WTC11 (cell line): Measurements from ENCODE around the gene PACSIN1. TPM values are rescaled to one million over a fixed set of nuclear protein-coding genes. Genes with fewer than 3 reads are reported as not detected.

Experiments
- ATAC-seq: fragments of 200-7000 bp; cut with Tn5 transposase; 2 replicates; pipeline ENCODE4 v1.10.0; 2021; ENCODE audit warnings: mild to moderate bottlenecking, moderate library complexity
- CTCF ChIA-PET: fragments of 300-600 bp; sonication (Branson Sonifier 250); formaldehyde crosslinking; loops from one replicate; lab custom pipeline; 2021; ENCODE audit warnings: antibody characterized with exemption; lab: Charles Lee
- POLR2A ChIA-PET: fragments of 350-600 bp; sonication (Branson Sonifier 250); formaldehyde crosslinking; loops from one replicate; lab custom pipeline; 2021; ENCODE audit warnings: antibody characterized with exemption; lab: Charles Lee
- DNase-seq: peaks from one replicate; pipeline ENCODE4 v3.0.0; 2021; ENCODE audit warnings: low spot score
- H3K27ac Mint-ChIP-seq: 2 replicates; pipeline ENCODE4 v1.8.0; 2021; ENCODE audit warnings: mixed read lengths
- H3K27me3 Mint-ChIP-seq: 2 replicates; pipeline ENCODE4 v1.8.0; 2021; ENCODE audit warnings: low read depth, mild to moderate bottlenecking, moderate library complexity, mixed read lengths
- H3K36me3 Mint-ChIP-seq: 2 replicates; pipeline ENCODE4 v1.8.0; 2021; ENCODE audit warnings: mixed read lengths
- H3K4me1 Mint-ChIP-seq: 2 replicates; pipeline ENCODE4 v1.8.0; 2022; ENCODE audit warnings: mixed read lengths
- H3K4me3 Mint-ChIP-seq: 2 replicates; pipeline ENCODE4 v1.8.0; 2021; ENCODE audit warnings: mild to moderate bottlenecking, moderate library complexity, mixed read lengths
- H3K9me3 Mint-ChIP-seq: 2 replicates; pipeline ENCODE4 v1.8.0; 2021; ENCODE audit warnings: mixed read lengths
- AFF4 ChIP-seq: sonication (generic); formaldehyde crosslinking; IDR thresholded peaks from 2 replicates; pipeline ENCODE4 v1.8.1; 2023; ENCODE audit warnings: mild to moderate bottlenecking, missing genetic modification reagents, borderline replicate concordance
- E2F1 ChIP-seq: sonication (generic); formaldehyde crosslinking; IDR thresholded peaks from 2 replicates; pipeline ENCODE4 v1.8.0; 2022; ENCODE audit warnings: mild to moderate bottlenecking, missing genetic modification reagents
- EMX1 ChIP-seq: fragments of 250-450 bp; sonication (Bioruptor Pico); IDR thresholded peaks from 2 replicates; pipeline ENCODE4 v1.8.0; 2021; ENCODE audit warnings: mild to moderate bottlenecking
- ESRRA ChIP-seq: sonication (generic); formaldehyde crosslinking; IDR thresholded peaks from 2 replicates; pipeline ENCODE4 v1.8.1; 2022; ENCODE audit warnings: mild to moderate bottlenecking, missing genetic modification reagents, borderline replicate concordance
- FOXP1 ChIP-seq: sonication (generic); formaldehyde crosslinking; IDR thresholded peaks from 2 replicates; pipeline ENCODE4 v1.8.0; 2022; ENCODE audit warnings: missing genetic modification reagents, mild to moderate bottlenecking, moderate library complexity, borderline replicate concordance
- GRHL2 ChIP-seq: fragments of 250-450 bp; sonication (Bioruptor Pico); IDR thresholded peaks from 2 replicates; pipeline ENCODE4 v1.8.0; 2022; ENCODE audit warnings: mild to moderate bottlenecking, moderate library complexity; ENCODE audit not compliant: insufficient replicate concordance, severe bottlenecking
- IRF2 ChIP-seq: sonication (generic); formaldehyde crosslinking; IDR thresholded peaks from 2 replicates; pipeline ENCODE4 v1.8.0; 2022; ENCODE audit warnings: low read depth, missing genetic modification reagents, borderline replicate concordance
- JAZF1 ChIP-seq: fragments of 250-450 bp; sonication (Bioruptor Pico); IDR thresholded peaks from 2 replicates; pipeline ENCODE4 v1.9.0; 2021; ENCODE audit warnings: moderate library complexity, mild to moderate bottlenecking, inconsistent platforms
- MLX ChIP-seq: sonication (generic); formaldehyde crosslinking; IDR thresholded peaks from 2 replicates; pipeline ENCODE4 v1.8.1; 2023; ENCODE audit warnings: mild to moderate bottlenecking, missing genetic modification reagents, moderate library complexity
- NFATC4 ChIP-seq: fragments of 250-450 bp; sonication (Bioruptor Pico); IDR thresholded peaks from 2 replicates; pipeline ENCODE4 v1.9.0; 2021; ENCODE audit warnings: mild to moderate bottlenecking
- OVOL2 ChIP-seq: fragments of 250-450 bp; sonication (Bioruptor Pico); IDR thresholded peaks from 2 replicates; pipeline ENCODE4 v1.9.0; 2021; ENCODE audit warnings: mild to moderate bottlenecking, borderline replicate concordance
- RELA ChIP-seq: sonication (generic); formaldehyde crosslinking; IDR thresholded peaks from 2 replicates; pipeline ENCODE4 v1.8.1; 2022; ENCODE audit warnings: missing genetic modification reagents, mild to moderate bottlenecking, borderline replicate concordance
- SMAD4 ChIP-seq: sonication (generic); formaldehyde crosslinking; IDR thresholded peaks from 2 replicates; pipeline ENCODE4 v1.8.0; 2022; ENCODE audit warnings: mild to moderate bottlenecking, missing genetic modification reagents
- SOX15 ChIP-seq: fragments of 250-450 bp; sonication (Bioruptor Pico); IDR thresholded peaks from 2 replicates; pipeline ENCODE4 v1.9.0; 2021; ENCODE audit warnings: mild to moderate bottlenecking
- TCF7 ChIP-seq: sonication (generic); formaldehyde crosslinking; IDR thresholded peaks from 2 replicates; pipeline ENCODE4 v1.8.0; 2022; ENCODE audit warnings: mild to moderate bottlenecking, low read depth, missing genetic modification reagents, moderate library complexity
- ZBTB43 ChIP-seq: sonication (generic); formaldehyde crosslinking; IDR thresholded peaks from 2 replicates; pipeline ENCODE4 v1.8.1; 2023; ENCODE audit warnings: mild to moderate bottlenecking, missing genetic modification reagents
- ZNF219 ChIP-seq: sonication (generic); formaldehyde crosslinking; IDR thresholded peaks from 2 replicates; pipeline ENCODE4 v1.8.0; 2023; ENCODE audit warnings: missing genetic modification reagents, mild to moderate bottlenecking, borderline replicate concordance
- ZNF263 ChIP-seq: sonication (generic); formaldehyde crosslinking; IDR thresholded peaks from 2 replicates; pipeline ENCODE4 v1.8.1; 2022; ENCODE audit warnings: low read depth, mild to moderate bottlenecking, moderate library complexity, missing genetic modification reagents
- ZNF396 ChIP-seq: fragments of 250-450 bp; sonication (Bioruptor Pico); IDR thresholded peaks from 2 replicates; pipeline ENCODE4 v1.8.0; 2021; ENCODE audit warnings: mild to moderate bottlenecking, moderate library complexity, borderline replicate concordance
- ZNF671 ChIP-seq: fragments of 250-450 bp; sonication (Bioruptor Pico); IDR thresholded peaks from 2 replicates; pipeline ENCODE4 v1.8.0; 2021; ENCODE audit warnings: mild to moderate bottlenecking
- total RNA-seq: library from RNA; stranded (reverse); gene quantifications from 3 replicates; pipeline ENCODE4 v1.2.3, GENCODE V29; 2021
- TF ChIP-seq, protein P1 (sequence below): sonication (generic); formaldehyde crosslinking; conservative IDR thresholded peaks from 2 replicates; pipeline ENCODE4 v1.8.1; 2023; ENCODE audit warnings: mild to moderate bottlenecking, low read depth, missing genetic modification reagents, moderate library complexity
- TF ChIP-seq, protein P2 (sequence below): sonication (generic); formaldehyde crosslinking; IDR thresholded peaks from 2 replicates; pipeline ENCODE4 v1.8.1; 2022; ENCODE audit warnings: missing genetic modification reagents, borderline replicate concordance

Gene PACSIN1
- total RNA-seq, 1 experiment from 2014 or later = 12.6 TPM

- DNase-seq (peak; percentile 58), ATAC-seq (peak; percentile 73)
- peak overlapping the region; percentile 94 for H3K4me3 Mint-ChIP-seq
- H3K9me3 Mint-ChIP-seq = peaks cover 8% of the 10 kb centered on the region; the same call in 1 of the 2 replicates
- H3K4me1 Mint-ChIP-seq = peaks cover 28% of the 10 kb centered on the region
- H3K27me3 Mint-ChIP-seq = peaks cover 3% of the 10 kb centered on the region
- POLR2A ChIA-PET = interaction anchor here (1.1 kb wide), 1 partner anchor 17 kb away, joined by 4 read pairs; no protein-coding TSS in a partner anchor
- H3K27ac Mint-ChIP-seq = no peak overlapping the region
- H3K36me3 Mint-ChIP-seq = no peaks in the 10 kb centered on the region
- CTCF ChIA-PET = interaction anchor here (1.0 to 3.0 kb wide), 7 partner anchors 12 to 351 kb away, joined by 3 to 11 read pairs (median 4); no protein-coding TSS in a partner anchor
- TF ChIP-seq ZNF671 (CRISPR knock-in tag) = no peak
- no peak for TF ChIP-seq ZNF219
- no peak for TF ChIP-seq SOX15 (CRISPR knock-in tag)
- TF ChIP-seq ESRRA = no peak
- TF ChIP-seq ZNF396 = no peak
- no peak for TF ChIP-seq OVOL2
- TF ChIP-seq MLX (CRISPR knock-in tag) = 0 out of 2 replicates have a peak, but pooled peaks have one; percentile 34
- TF ChIP-seq GRHL2 (CRISPR knock-in tag) = no peak
- TF ChIP-seq E2F1 (CRISPR knock-in tag) = no peak
- TF ChIP-seq IRF2 (CRISPR knock-in tag) = no peak
- TF ChIP-seq EMX1 (CRISPR knock-in tag) = no peak
- no peak for TF ChIP-seq RELA (CRISPR knock-in tag)
- no peak for TF ChIP-seq ZNF263 (CRISPR knock-in tag)
- TF ChIP-seq AFF4 (CRISPR knock-in tag) = no peak
- TF ChIP-seq TCF7 (CRISPR knock-in tag) = 0 out of 2 replicates have a peak, but pooled peaks have one; percentile 28
- TF ChIP-seq SMAD4 (CRISPR knock-in tag) = no peak
- TF ChIP-seq, protein P1, sequence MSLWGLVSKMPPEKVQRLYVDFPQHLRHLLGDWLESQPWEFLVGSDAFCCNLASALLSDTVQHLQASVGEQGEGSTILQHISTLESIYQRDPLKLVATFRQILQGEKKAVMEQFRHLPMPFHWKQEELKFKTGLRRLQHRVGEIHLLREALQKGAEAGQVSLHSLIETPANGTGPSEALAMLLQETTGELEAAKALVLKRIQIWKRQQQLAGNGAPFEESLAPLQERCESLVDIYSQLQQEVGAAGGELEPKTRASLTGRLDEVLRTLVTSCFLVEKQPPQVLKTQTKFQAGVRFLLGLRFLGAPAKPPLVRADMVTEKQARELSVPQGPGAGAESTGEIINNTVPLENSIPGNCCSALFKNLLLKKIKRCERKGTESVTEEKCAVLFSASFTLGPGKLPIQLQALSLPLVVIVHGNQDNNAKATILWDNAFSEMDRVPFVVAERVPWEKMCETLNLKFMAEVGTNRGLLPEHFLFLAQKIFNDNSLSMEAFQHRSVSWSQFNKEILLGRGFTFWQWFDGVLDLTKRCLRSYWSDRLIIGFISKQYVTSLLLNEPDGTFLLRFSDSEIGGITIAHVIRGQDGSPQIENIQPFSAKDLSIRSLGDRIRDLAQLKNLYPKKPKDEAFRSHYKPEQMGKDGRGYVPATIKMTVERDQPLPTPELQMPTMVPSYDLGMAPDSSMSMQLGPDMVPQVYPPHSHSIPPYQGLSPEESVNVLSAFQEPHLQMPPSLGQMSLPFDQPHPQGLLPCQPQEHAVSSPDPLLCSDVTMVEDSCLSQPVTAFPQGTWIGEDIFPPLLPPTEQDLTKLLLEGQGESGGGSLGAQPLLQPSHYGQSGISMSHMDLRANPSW (CRISPR knock-in tag) = no peak
- TF ChIP-seq, protein P2, sequence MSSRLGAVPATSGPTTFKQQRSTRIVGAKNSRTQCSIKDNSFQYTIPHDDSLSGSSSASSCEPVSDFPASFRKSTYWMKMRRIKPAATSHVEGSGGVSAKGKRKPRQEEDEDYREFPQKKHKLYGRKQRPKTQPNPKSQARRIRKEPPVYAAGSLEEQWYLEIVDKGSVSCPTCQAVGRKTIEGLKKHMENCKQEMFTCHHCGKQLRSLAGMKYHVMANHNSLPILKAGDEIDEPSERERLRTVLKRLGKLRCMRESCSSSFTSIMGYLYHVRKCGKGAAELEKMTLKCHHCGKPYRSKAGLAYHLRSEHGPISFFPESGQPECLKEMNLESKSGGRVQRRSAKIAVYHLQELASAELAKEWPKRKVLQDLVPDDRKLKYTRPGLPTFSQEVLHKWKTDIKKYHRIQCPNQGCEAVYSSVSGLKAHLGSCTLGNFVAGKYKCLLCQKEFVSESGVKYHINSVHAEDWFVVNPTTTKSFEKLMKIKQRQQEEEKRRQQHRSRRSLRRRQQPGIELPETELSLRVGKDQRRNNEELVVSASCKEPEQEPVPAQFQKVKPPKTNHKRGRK = no peak
- no peak for TF ChIP-seq ZBTB43
- no peak for TF ChIP-seq JAZF1 (CRISPR knock-in tag)
- no peak for TF ChIP-seq NFATC4 (CRISPR knock-in tag)
- TF ChIP-seq FOXP1 (CRISPR knock-in tag) = 0 out of 2 replicates have a peak, but pooled peaks have one; percentile 13
Measured at GRCh38 chr6:34514593-34515472, 49.0 kb downstream of the PACSIN1 start.
